Measurements from ENCODE around the gene SNX19. TPM values are rescaled to one million over a fixed set of nuclear protein-coding genes. Genes with fewer than 3 reads are reported as not detected.

The SNX19 gene
- polyA plus RNA-seq, 1 donor from 2014 or later, result 20.8 TPM

DNA sequence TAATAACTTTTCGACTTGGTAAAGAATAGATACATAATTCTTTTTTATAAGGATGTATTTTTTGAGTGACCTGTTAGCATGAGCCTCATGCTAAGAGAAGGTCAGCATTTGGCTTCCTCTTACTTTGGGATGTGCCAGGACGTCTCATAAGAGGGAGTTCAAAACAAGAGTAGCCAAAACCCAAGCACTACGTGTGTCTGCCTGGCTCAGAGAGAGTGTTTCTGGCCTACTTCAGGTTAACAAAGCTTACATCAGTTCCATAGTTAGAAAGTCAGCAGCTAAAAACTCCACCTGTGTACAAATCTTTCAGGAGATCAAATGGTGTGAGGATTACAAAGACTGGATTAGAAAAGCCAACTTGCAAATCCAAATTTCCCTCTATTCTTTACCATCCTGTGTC, 13.9 kb downstream of the SNX19 start:
- Histone ChIP-seq H3K4me2 (ENCODE audit: low read length) (no peak overlapping the region), H3K9ac (ENCODE audit: low read length) (no peak overlapping the region), H4K20me1 (ENCODE audit: insufficient read depth) (no peaks in the 10 kb centered on the region), H3K4me3 (ENCODE audit: low read length) (no peak overlapping the region), H3K9me2 (ENCODE audit: insufficient read depth, low read length) (no peaks in the 10 kb centered on the region), H2AFZ (ENCODE audit: low read depth, low read length) (no peak overlapping the region), H3K27ac (ENCODE audit: low read length) (no peak overlapping the region), H3K79me2 (replicated peaks; ENCODE audit: insufficient read depth, low read length) (no peaks in the 10 kb centered on the region), H3F3A (ENCODE audit: insufficient read depth, low read length, poor library complexity, severe bottlenecking) (no peaks in the 10 kb centered on the region), H3K9me3 (ENCODE audit: low read length) (no peaks in the 10 kb centered on the region), H3K27me3 (ENCODE audit: insufficient read depth, low read depth, low read length) (no peaks in the 10 kb centered on the region), H3K36me3 (ENCODE audit: insufficient read depth, low read length) (peaks cover 13% of the 10 kb centered on the region)
- TF ChIP-seq POLR2AphosphoS5 (IDR thresholded peaks at IDR 0.05) (no peak), RAD21 (conservative IDR thresholded peaks at IDR 0.05) (no peak)

DNA sequence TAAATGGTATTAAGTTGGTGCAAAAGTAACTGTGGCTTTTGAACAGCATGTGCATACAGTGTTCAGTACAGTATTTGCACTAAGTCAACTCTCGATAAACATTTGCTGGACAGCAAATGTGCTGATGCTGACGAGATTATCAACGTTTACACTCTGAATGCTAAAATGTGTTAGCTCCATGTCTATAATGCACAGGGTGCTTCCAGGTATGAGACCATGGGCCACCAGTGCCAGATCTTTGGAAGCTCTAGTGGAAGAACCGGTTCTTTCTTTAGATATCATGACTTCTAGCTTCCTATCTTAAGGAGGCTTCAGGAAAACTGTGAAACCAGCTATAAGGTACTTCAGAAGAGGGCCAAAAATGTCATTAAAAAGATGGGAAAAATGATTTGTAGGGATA, 17.2 kb downstream of the SNX19 start:
- no peaks in the 10 kb centered on the region for H3K9me3 ChIP-seq (ENCODE audit: low read length)
- TF ChIP-seq RAD21 (conservative IDR thresholded peaks at IDR 0.05) (no peak), POLR2AphosphoS5 (IDR thresholded peaks at IDR 0.05) (no peak), EZH2 (IDR thresholded peaks at IDR 0.05; ENCODE audit: borderline replicate concordance, insufficient read depth, low read length, poor library complexity, severe bottlenecking) (no peak), TAF1 (IDR thresholded peaks at IDR 0.05; ENCODE audit: low read depth) (no peak)
- TF ChIP-seq, protein P1, sequence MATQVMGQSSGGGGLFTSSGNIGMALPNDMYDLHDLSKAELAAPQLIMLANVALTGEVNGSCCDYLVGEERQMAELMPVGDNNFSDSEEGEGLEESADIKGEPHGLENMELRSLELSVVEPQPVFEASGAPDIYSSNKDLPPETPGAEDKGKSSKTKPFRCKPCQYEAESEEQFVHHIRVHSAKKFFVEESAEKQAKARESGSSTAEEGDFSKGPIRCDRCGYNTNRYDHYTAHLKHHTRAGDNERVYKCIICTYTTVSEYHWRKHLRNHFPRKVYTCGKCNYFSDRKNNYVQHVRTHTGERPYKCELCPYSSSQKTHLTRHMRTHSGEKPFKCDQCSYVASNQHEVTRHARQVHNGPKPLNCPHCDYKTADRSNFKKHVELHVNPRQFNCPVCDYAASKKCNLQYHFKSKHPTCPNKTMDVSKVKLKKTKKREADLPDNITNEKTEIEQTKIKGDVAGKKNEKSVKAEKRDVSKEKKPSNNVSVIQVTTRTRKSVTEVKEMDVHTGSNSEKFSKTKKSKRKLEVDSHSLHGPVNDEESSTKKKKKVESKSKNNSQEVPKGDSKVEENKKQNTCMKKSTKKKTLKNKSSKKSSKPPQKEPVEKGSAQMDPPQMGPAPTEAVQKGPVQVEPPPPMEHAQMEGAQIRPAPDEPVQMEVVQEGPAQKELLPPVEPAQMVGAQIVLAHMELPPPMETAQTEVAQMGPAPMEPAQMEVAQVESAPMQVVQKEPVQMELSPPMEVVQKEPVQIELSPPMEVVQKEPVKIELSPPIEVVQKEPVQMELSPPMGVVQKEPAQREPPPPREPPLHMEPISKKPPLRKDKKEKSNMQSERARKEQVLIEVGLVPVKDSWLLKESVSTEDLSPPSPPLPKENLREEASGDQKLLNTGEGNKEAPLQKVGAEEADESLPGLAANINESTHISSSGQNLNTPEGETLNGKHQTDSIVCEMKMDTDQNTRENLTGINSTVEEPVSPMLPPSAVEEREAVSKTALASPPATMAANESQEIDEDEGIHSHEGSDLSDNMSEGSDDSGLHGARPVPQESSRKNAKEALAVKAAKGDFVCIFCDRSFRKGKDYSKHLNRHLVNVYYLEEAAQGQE (IDR thresholded peaks at IDR 0.05; ENCODE audit: borderline replicate concordance), result no peak
- TF ChIP-seq, protein P2, sequence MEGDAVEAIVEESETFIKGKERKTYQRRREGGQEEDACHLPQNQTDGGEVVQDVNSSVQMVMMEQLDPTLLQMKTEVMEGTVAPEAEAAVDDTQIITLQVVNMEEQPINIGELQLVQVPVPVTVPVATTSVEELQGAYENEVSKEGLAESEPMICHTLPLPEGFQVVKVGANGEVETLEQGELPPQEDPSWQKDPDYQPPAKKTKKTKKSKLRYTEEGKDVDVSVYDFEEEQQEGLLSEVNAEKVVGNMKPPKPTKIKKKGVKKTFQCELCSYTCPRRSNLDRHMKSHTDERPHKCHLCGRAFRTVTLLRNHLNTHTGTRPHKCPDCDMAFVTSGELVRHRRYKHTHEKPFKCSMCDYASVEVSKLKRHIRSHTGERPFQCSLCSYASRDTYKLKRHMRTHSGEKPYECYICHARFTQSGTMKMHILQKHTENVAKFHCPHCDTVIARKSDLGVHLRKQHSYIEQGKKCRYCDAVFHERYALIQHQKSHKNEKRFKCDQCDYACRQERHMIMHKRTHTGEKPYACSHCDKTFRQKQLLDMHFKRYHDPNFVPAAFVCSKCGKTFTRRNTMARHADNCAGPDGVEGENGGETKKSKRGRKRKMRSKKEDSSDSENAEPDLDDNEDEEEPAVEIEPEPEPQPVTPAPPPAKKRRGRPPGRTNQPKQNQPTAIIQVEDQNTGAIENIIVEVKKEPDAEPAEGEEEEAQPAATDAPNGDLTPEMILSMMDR (IDR thresholded peaks at IDR 0.05; ENCODE audit: poor library complexity, severe bottlenecking), result no peak
- peaks cover 18% of the 10 kb centered on the region for H3K36me3 ChIP-seq (ENCODE audit: insufficient read depth, low read length)
- no peak overlapping the region for H3K4me3 ChIP-seq (ENCODE audit: low read length)
- H3K9ac ChIP-seq (ENCODE audit: low read length), result no peak overlapping the region
- H4K20me1 ChIP-seq (ENCODE audit: insufficient read depth), result no peaks in the 10 kb centered on the region
- H2AFZ ChIP-seq (ENCODE audit: low read depth, low read length), result no peak overlapping the region
- no peak overlapping the region for H3K4me2 ChIP-seq (ENCODE audit: low read length)
- no peaks in the 10 kb centered on the region for H3K79me2 ChIP-seq (replicated peaks; ENCODE audit: insufficient read depth, low read length)
- H3K27me3 ChIP-seq (ENCODE audit: insufficient read depth, low read depth, low read length), result no peaks in the 10 kb centered on the region
- H3K9me2 ChIP-seq (ENCODE audit: insufficient read depth, low read length), result no peaks in the 10 kb centered on the region
- H3K27ac ChIP-seq (ENCODE audit: low read length), result no peak overlapping the region
- H3F3A ChIP-seq (ENCODE audit: insufficient read depth, low read length, poor library complexity, severe bottlenecking), result no peaks in the 10 kb centered on the region

DNA sequence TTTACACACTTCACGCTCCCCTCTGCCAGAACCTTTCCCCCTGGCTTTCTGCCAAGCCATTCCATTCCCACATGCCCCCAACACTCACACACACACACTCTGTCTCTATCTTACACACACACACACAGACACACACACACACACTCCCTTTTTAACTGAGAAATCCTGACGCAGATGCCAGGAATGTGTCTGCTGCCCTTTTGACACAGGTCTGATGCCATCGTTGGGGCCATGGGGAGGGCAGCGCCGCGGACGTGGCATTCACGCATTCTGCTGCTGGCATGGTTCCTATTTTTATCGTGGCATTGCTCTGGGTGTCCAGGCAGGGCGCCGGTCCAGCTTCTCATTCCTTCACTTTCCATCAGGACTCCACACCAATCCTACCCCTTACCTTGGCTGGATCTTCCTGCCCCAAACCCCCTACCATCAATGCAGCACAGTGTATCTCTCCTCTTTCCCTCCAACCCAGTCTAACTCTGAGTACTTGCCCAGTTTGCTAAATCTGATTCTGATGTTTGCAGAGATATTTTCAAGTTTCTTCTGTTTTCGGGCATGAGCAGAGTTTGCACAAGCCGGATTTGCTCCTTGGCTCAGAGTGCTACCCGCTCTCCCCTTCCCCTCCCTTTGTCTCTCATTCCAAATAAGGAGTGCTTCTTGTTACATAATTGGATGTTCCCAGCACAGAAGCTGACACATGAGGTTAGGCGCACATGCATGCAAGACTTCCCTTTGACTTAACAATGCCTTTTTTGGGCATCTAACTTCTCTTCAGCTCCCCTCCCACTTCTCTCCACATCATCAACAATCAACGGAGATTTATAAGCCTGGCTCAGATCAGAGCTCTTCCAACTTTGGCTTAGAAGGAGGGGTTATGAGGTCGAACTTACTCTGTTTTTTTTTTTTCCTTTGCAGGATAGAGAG, 18.8 kb downstream of the SNX19 start:
- Histone ChIP-seq H3K36me3 (ENCODE audit: insufficient read depth, low read length) (peaks cover 13% of the 10 kb centered on the region), H3K4me2 (ENCODE audit: low read length) (no peak overlapping the region), H2AFZ (ENCODE audit: low read depth, low read length) (no peak overlapping the region), H4K20me1 (ENCODE audit: insufficient read depth) (no peaks in the 10 kb centered on the region), H3K4me3 (ENCODE audit: low read length) (no peak overlapping the region), H3F3A (ENCODE audit: insufficient read depth, low read length, poor library complexity, severe bottlenecking) (peaks cover 5% of the 10 kb centered on the region), H3K27me3 (ENCODE audit: insufficient read depth, low read depth, low read length) (no peaks in the 10 kb centered on the region), H3K79me2 (replicated peaks; ENCODE audit: insufficient read depth, low read length) (no peaks in the 10 kb centered on the region), H3K9ac (ENCODE audit: low read length) (no peak overlapping the region), H3K27ac (ENCODE audit: low read length) (no peak overlapping the region), H3K9me2 (ENCODE audit: insufficient read depth, low read length) (no peaks in the 10 kb centered on the region), H3K9me3 (ENCODE audit: low read length) (no peaks in the 10 kb centered on the region)
- TF ChIP-seq EZH2 (IDR thresholded peaks at IDR 0.05; ENCODE audit: borderline replicate concordance, insufficient read depth, low read length, poor library complexity, severe bottlenecking) (no peak), TAF1 (IDR thresholded peaks at IDR 0.05; ENCODE audit: low read depth) (no peak), MXI1 (conservative IDR thresholded peaks at IDR 0.05; ENCODE audit: poor library complexity, severe bottlenecking) (no peak), RAD21 (conservative IDR thresholded peaks at IDR 0.05) (no peak), SMC3 (conservative IDR thresholded peaks at IDR 0.05; ENCODE audit: poor library complexity) (no peak), EP300 (conservative IDR thresholded peaks at IDR 0.05; ENCODE audit: poor library complexity, severe bottlenecking) (no peak), POLR2AphosphoS5 (IDR thresholded peaks at IDR 0.05) (no peak)
- TF ChIP-seq, protein P2 (IDR thresholded peaks at IDR 0.05; ENCODE audit: poor library complexity, severe bottlenecking), result no peak
